Ishikawa (cell line): ENCODE data around the gene TMPRSS4.

Experiments
- CEBPB ChIP-seq: IDR thresholded peaks from 2 replicates; pipeline ENCODE4 v1.6.1; 2012
- CREB1 ChIP-seq: IDR thresholded peaks from 2 replicates; pipeline ENCODE4 v1.6.1; 2012; ENCODE audit warnings: low read depth
- EGR1 ChIP-seq: IDR thresholded peaks from 2 replicates; pipeline ENCODE4 v1.6.1; 2012
- EP300 ChIP-seq: IDR thresholded peaks from 2 replicates; pipeline ENCODE4 v1.6.1; 2012; ENCODE audit warnings: borderline replicate concordance
- FOXM1 ChIP-seq: IDR thresholded peaks from 2 replicates; pipeline ENCODE4 v1.6.1; 2012; ENCODE audit warnings: low read depth, borderline replicate concordance
- NFIC ChIP-seq: IDR thresholded peaks from 2 replicates; pipeline ENCODE4 v1.6.1; 2012
- RAD21 ChIP-seq: IDR thresholded peaks from 2 replicates; pipeline ENCODE4 v1.6.1; 2012; ENCODE audit warnings: low read depth
- TAF1 ChIP-seq: IDR thresholded peaks from 2 replicates; pipeline ENCODE4 v1.6.1; 2012; ENCODE audit warnings: low read depth, mild to moderate bottlenecking
- TCF12 ChIP-seq: IDR thresholded peaks from 2 replicates; pipeline ENCODE4 v1.6.1; 2012; ENCODE audit warnings: low read depth
- TEAD4 ChIP-seq: IDR thresholded peaks from 2 replicates; pipeline ENCODE4 v1.6.1; 2012
- YY1 ChIP-seq: IDR thresholded peaks from 2 replicates; pipeline ENCODE4 v1.6.1; 2012; ENCODE audit warnings: low read depth
- ZBTB7A ChIP-seq: IDR thresholded peaks from 2 replicates; pipeline ENCODE4 v1.6.1; 2012; ENCODE audit warnings: low read depth
- TF ChIP-seq, protein P1 (sequence below): IDR thresholded peaks from 2 replicates; pipeline ENCODE4 v1.6.1; 2012
- TF ChIP-seq, protein P2 (sequence below): IDR thresholded peaks from 2 replicates; pipeline ENCODE4 v1.6.1; 2012
- TF ChIP-seq, protein P3 (sequence below): IDR thresholded peaks from 2 replicates; pipeline ENCODE4 v1.6.1; 2012; ENCODE audit warnings: low read depth, mild to moderate bottlenecking

The TMPRSS4 gene

DNA sequence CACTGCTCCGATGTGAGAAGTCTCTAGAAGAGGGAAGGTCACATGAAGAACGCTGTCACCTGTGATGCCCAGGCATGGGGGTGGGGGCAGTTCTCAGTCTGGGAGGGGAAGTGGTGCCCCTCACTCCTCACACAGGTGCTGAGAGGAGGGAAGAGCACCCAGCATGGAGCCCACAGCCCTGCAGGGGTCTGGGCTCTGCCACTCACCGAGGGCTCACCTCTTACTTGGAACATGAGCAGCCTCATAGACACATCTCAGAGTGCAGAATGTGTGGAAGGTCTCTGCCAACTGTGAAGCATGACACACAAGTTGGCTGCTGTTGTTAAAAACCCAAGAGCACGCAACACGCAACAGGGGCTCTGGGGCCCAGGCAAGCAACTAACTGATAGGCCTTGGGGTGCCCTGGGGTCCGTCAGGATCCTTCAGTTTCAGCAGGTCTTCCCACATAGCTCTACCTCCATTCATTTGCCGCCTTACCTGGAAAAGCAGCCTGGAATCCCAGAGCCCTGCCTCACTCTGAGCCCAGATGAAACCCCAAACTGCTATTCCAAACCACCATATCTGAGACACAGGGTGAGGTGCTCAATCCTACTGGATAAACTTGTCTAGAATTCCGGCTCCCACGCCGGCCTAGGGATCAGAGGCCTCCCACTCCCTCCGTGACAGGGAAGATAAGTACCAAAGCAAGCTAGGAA lies 17.5 kb upstream of the TMPRSS4 start:
- TF ChIP-seq TAF1 (no peak), ZBTB7A (no peak), EGR1 (no peak), TEAD4 (no peak), CEBPB (no peak), YY1 (no peak), TCF12 (no peak), CREB1 (no peak), FOXM1 (no peak), RAD21 (no peak), EP300 (no peak), NFIC (no peak)
- TF ChIP-seq, protein P1, sequence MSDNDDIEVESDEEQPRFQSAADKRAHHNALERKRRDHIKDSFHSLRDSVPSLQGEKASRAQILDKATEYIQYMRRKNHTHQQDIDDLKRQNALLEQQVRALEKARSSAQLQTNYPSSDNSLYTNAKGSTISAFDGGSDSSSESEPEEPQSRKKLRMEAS = no peak
- TF ChIP-seq, protein P2, sequence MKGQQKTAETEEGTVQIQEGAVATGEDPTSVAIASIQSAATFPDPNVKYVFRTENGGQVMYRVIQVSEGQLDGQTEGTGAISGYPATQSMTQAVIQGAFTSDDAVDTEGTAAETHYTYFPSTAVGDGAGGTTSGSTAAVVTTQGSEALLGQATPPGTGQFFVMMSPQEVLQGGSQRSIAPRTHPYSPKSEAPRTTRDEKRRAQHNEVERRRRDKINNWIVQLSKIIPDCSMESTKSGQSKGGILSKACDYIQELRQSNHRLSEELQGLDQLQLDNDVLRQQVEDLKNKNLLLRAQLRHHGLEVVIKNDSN = no peak
- TF ChIP-seq, protein P3, sequence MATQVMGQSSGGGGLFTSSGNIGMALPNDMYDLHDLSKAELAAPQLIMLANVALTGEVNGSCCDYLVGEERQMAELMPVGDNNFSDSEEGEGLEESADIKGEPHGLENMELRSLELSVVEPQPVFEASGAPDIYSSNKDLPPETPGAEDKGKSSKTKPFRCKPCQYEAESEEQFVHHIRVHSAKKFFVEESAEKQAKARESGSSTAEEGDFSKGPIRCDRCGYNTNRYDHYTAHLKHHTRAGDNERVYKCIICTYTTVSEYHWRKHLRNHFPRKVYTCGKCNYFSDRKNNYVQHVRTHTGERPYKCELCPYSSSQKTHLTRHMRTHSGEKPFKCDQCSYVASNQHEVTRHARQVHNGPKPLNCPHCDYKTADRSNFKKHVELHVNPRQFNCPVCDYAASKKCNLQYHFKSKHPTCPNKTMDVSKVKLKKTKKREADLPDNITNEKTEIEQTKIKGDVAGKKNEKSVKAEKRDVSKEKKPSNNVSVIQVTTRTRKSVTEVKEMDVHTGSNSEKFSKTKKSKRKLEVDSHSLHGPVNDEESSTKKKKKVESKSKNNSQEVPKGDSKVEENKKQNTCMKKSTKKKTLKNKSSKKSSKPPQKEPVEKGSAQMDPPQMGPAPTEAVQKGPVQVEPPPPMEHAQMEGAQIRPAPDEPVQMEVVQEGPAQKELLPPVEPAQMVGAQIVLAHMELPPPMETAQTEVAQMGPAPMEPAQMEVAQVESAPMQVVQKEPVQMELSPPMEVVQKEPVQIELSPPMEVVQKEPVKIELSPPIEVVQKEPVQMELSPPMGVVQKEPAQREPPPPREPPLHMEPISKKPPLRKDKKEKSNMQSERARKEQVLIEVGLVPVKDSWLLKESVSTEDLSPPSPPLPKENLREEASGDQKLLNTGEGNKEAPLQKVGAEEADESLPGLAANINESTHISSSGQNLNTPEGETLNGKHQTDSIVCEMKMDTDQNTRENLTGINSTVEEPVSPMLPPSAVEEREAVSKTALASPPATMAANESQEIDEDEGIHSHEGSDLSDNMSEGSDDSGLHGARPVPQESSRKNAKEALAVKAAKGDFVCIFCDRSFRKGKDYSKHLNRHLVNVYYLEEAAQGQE = no peak

DNA sequence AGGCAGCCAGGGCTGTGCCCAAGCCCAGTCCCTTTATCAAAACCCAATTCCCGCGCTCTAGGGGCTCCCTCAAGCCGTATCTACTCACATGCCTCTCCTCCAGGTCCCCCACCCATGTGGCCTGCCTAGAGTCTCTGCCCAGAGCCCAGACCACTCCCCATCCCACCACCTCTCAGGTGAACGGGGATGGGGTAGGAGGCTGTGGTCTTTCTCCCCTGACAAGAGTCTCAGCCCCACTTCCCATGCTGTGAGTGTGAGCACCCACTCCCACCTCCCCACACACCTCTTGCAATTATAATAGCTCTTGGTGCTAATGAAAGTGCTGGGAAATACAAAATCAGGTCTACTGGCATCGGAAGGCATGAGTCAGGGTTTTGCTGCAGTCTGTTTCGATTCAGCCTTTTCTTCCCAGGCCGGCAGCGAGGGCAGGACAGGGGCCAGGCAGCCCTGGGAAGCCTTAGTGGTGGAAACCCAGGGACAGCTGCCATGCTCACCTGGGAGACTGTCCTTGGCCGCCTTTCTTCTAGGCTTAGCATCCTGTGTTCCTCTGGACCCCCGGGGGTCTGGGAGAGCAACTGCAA lies 16.7 kb upstream of the TMPRSS4 start:
- TF ChIP-seq FOXM1 = no peak
- TF ChIP-seq, protein P2 = no peak
- TF ChIP-seq NFIC = no peak
- TF ChIP-seq ZBTB7A = no peak
- TF ChIP-seq TEAD4 = no peak
- TF ChIP-seq CEBPB = no peak
- TF ChIP-seq, protein P1 = no peak
- no peak for TF ChIP-seq TCF12
- TF ChIP-seq, protein P3 = no peak
- no peak for TF ChIP-seq YY1
- no peak for TF ChIP-seq EGR1
- no peak for TF ChIP-seq TAF1
- no peak for TF ChIP-seq CREB1
- no peak for TF ChIP-seq RAD21
- no peak for TF ChIP-seq EP300

DNA sequence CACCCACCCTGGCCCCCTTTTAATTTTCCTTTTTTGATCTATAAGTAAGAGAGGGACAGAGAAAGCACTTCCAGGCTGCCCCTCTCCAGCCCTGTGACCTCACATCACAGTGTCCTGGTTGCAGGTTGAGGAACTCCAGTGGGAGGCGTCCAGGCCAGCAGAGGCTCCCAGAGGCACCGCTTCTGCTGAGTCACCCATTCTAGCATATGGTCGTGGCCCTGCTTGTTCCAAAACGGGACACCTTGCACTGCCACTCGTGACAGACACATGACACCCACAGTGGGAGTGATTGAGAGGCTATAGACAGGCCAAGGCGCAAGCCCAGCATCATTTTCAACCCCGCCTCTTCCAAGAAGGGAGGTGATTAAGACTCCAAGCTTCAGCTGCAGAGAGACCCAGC lies 16.0 kb upstream of the TMPRSS4 start:
- TF ChIP-seq, protein P2 = no peak
- TF ChIP-seq CREB1 (no peak), CEBPB (no peak), TAF1 (no peak), YY1 (no peak), ZBTB7A (no peak), TCF12 (no peak), FOXM1 (no peak), NFIC (no peak), EGR1 (no peak), EP300 (no peak), RAD21 (no peak), TEAD4 (no peak)
- TF ChIP-seq, protein P1 = no peak
- TF ChIP-seq, protein P3 = no peak
